HepG2 (cell line): ENCODE results near the gene SLC26A3. TPM values are rescaled to one million over a fixed set of nuclear protein-coding genes. Genes with fewer than 3 reads are reported as not detected.

Experiments used
- AKAP8 ChIP-seq: sonication (generic); formaldehyde crosslinking; IDR thresholded peaks from 2 replicates; pipeline ENCODE4 v1.5.1; 2020; ENCODE audit warnings: mild to moderate bottlenecking, missing genetic modification reagents
- ARNT2 ChIP-seq: sonication (generic); formaldehyde crosslinking; IDR thresholded peaks from 2 replicates; pipeline ENCODE4 v1.8.0; 2022; ENCODE audit warnings: mild to moderate bottlenecking, low read depth, missing genetic modification reagents, moderate library complexity
- ERF ChIP-seq: IDR thresholded peaks from 2 replicates; pipeline ENCODE4 v1.6.1; 2018; ENCODE audit warnings: missing biosample characterization, missing genetic modification reagents
- MED1 ChIP-seq: sonication (generic); formaldehyde crosslinking; IDR thresholded peaks from 2 replicates; pipeline ENCODE4 v1.4.0; 2020; ENCODE audit warnings: missing genetic modification reagents
- MIER2 ChIP-seq: IDR thresholded peaks from 2 replicates; pipeline ENCODE4 v1.6.1; 2016; ENCODE audit warnings: missing biosample characterization, missing genetic modification reagents
- NONO ChIP-seq, 2 experiments: fragments of 450-650 bp in 1 of 2; sonication (generic) in 1 of 2; formaldehyde crosslinking in 1 of 2; IDR thresholded peaks in 1 of 2; conservative IDR thresholded peaks in 1 of 2; 2 replicates each; pipeline versions ENCODE4 v1.6.1 to v1.8.0; 2017 to 2022; ENCODE audit warnings: mild to moderate bottlenecking in 1 of 2, missing genetic modification reagents in 1 of 2, moderate library complexity in 1 of 2
- RAD21 ChIP-seq: fragments of 450-650 bp; formaldehyde crosslinking; IDR thresholded peaks from 2 replicates; pipeline ENCODE4 v1.5.0; 2020; ENCODE audit warnings: mild to moderate bottlenecking
- RNF2 ChIP-seq: fragments of 450-650 bp; conservative IDR thresholded peaks from 2 replicates; pipeline ENCODE4 v1.6.1; 2016; ENCODE audit warnings: low read depth
- RXRA ChIP-seq: sonication (generic); formaldehyde crosslinking; IDR thresholded peaks from 2 replicates; pipeline ENCODE4 v1.5.1; 2020; ENCODE audit warnings: missing genetic modification reagents
- SP4 ChIP-seq: sonication (generic); formaldehyde crosslinking; IDR thresholded peaks from 2 replicates; pipeline ENCODE4 v1.8.1; 2023; ENCODE audit warnings: mild to moderate bottlenecking, missing genetic modification reagents
- TARDBP ChIP-seq: sonication (generic); formaldehyde crosslinking; IDR thresholded peaks from 2 replicates; pipeline ENCODE4 v1.8.0; 2022; ENCODE audit warnings: mild to moderate bottlenecking, missing genetic modification reagents
- ZMYM3 ChIP-seq: sonication (generic); formaldehyde crosslinking; IDR thresholded peaks from 2 replicates; pipeline ENCODE4 v1.5.1; 2020; ENCODE audit warnings: mild to moderate bottlenecking, missing genetic modification reagents
- ZNF232 ChIP-seq: sonication (generic); formaldehyde crosslinking; IDR thresholded peaks from 2 replicates; pipeline ENCODE4 v1.4.0; 2020; ENCODE audit warnings: missing genetic modification reagents, borderline replicate concordance
- ZNF329 ChIP-seq: sonication (generic); formaldehyde crosslinking; IDR thresholded peaks from 2 replicates; pipeline ENCODE4 v1.9.0; 2021; ENCODE audit warnings: low read depth, mild to moderate bottlenecking, missing genetic modification reagents
- ZNF331 ChIP-seq: sonication (generic); formaldehyde crosslinking; IDR thresholded peaks from 2 replicates; pipeline ENCODE4 v1.4.0; 2020; ENCODE audit warnings: missing genetic modification reagents
- ZNF354B ChIP-seq: sonication (generic); formaldehyde crosslinking; IDR thresholded peaks from 2 replicates; pipeline ENCODE4 v1.8.0; 2022; ENCODE audit warnings: mild to moderate bottlenecking, missing genetic modification reagents
- ZNF430 ChIP-seq: sonication (generic); formaldehyde crosslinking; IDR thresholded peaks from 2 replicates; pipeline ENCODE4 v1.9.0; 2021; ENCODE audit warnings: mild to moderate bottlenecking, missing genetic modification reagents
- ZNF709 ChIP-seq: sonication (generic); formaldehyde crosslinking; IDR thresholded peaks from 2 replicates; pipeline ENCODE4 v1.5.0; 2020; ENCODE audit warnings: mild to moderate bottlenecking, missing genetic modification reagents
- polyA plus RNA-seq, 8 experiments: library from polyadenylated mRNA; depleted of rRNA in 3 of 8; stranded (reverse) in 7 of 8; unstranded in 1 of 8; fragments of >200 nt; fragmentation: Illumina TruSeq in 4 of 8; extraction: Trizol in 4 of 8; gene quantifications; 2 replicates each; pipeline versions ENCODE4 v1.2.1 to v1.2.3, GENCODE V29; 2011 to 2016; ENCODE audit warnings: low read depth in 4 of 8, missing spikeins in 1 of 8, mixed read lengths in 1 of 8; ENCODE audit not compliant: insufficient read depth in 1 of 8
- total RNA-seq, 5 experiments: library from RNA; depleted of rRNA; stranded (reverse); fragments of >200 nt; fragmentation: Illumina TruSeq; extraction: Trizol; gene quantifications; 2 replicates each; pipeline ENCODE4 v1.2.3, GENCODE V29; 2016; ENCODE audit warnings: low read depth in 1 of 5
- TF ChIP-seq, protein P1 (sequence below): sonication (generic); formaldehyde crosslinking; IDR thresholded peaks from 2 replicates; pipeline ENCODE4 v1.8.1; 2023; ENCODE audit warnings: mild to moderate bottlenecking, moderate library complexity, missing genetic modification reagents
- TF ChIP-seq, protein P2 (sequence below): sonication (generic); formaldehyde crosslinking; IDR thresholded peaks from 2 replicates; pipeline ENCODE4 v1.4.0; 2020; ENCODE audit warnings: missing genetic modification reagents, mild to moderate bottlenecking, borderline replicate concordance
- TF ChIP-seq, protein P3 (sequence below): sonication (generic); formaldehyde crosslinking; IDR thresholded peaks from 2 replicates; pipeline ENCODE4 v1.4.0; 2020; ENCODE audit warnings: missing genetic modification reagents
- TF ChIP-seq, protein P4 (sequence below): sonication (generic); formaldehyde crosslinking; IDR thresholded peaks from 2 replicates; pipeline ENCODE4 v1.4.0; 2020; ENCODE audit warnings: missing genetic modification reagents, low read depth, mild to moderate bottlenecking, borderline replicate concordance
- TF ChIP-seq, protein P5 (sequence below): sonication (generic); formaldehyde crosslinking; IDR thresholded peaks from 2 replicates; pipeline ENCODE4 v1.8.0; 2022; ENCODE audit warnings: mild to moderate bottlenecking, missing genetic modification reagents

Gene SLC26A3
- total and polyA plus RNA-seq, 2 of the 13 experiments (the other 11 are each of a cell fraction or from before 2014, with no cell fraction given), result 0.11 to 0.30 TPM

DNA sequence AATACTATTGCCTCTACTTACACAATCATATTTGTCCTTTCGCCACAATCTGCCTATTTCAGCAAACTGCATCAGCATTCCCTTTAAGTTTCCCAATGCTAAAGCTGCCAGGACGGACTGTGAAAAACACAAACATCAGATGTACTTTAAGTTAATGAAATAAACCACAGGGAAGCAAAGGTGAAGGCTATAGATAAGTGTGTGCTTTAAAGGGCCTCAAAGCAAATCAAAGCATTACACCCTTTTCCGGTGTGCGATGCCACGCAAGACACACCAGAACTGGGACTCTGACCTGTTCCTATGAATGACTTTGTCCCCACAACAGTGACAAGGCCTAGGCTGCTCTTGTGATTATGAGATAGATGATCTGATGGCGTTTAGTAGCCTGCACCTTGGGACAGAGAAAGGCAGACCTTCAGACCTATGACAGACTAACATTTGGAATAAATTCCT, 23.4 kb downstream of the SLC26A3 start (continued):
- no peak for TF ChIP-seq ARNT2 (CRISPR knock-in tag)
- TF ChIP-seq, protein P1, sequence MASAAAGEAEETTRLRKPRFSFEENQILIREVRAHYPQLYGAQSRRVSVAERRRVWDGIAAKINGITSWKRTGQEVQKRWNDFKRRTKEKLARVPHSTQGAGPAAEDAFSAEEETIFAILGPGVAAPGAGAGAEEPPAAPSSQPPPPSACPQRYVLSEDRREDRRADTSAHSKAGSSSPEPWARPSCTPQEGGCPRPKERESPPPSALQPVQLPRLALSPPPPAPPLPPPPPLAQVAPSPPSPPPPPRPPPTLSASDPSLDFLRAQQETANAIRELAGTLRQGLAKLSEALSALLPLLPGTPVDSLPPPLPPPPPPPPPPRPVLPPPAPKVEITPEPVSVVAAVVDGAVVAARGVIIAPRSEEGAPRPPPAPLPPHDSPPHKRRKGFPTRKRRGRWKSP (CRISPR knock-in tag), result peak; percentile 81; the same call in 1 of the 2 replicates
- peak; percentile 74; the same call in 1 of the 2 replicates for TF ChIP-seq MIER2 (CRISPR knock-in tag)
- TF ChIP-seq AKAP8 (CRISPR knock-in tag), result peak; percentile 68; the same call in 1 of the 2 replicates
- 0 out of 2 replicates have a peak, but pooled peaks have one; percentile 10 for TF ChIP-seq RAD21 (CRISPR knock-in tag)
- peak; percentile 87; the same call in 1 of the 2 replicates for TF ChIP-seq ZNF331 (CRISPR knock-in tag)
- peak; percentile 66; the same call in 1 of the 2 replicates for TF ChIP-seq ZNF232 (CRISPR knock-in tag)
- TF ChIP-seq, protein P2, sequence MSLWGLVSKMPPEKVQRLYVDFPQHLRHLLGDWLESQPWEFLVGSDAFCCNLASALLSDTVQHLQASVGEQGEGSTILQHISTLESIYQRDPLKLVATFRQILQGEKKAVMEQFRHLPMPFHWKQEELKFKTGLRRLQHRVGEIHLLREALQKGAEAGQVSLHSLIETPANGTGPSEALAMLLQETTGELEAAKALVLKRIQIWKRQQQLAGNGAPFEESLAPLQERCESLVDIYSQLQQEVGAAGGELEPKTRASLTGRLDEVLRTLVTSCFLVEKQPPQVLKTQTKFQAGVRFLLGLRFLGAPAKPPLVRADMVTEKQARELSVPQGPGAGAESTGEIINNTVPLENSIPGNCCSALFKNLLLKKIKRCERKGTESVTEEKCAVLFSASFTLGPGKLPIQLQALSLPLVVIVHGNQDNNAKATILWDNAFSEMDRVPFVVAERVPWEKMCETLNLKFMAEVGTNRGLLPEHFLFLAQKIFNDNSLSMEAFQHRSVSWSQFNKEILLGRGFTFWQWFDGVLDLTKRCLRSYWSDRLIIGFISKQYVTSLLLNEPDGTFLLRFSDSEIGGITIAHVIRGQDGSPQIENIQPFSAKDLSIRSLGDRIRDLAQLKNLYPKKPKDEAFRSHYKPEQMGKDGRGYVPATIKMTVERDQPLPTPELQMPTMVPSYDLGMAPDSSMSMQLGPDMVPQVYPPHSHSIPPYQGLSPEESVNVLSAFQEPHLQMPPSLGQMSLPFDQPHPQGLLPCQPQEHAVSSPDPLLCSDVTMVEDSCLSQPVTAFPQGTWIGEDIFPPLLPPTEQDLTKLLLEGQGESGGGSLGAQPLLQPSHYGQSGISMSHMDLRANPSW, result peak; percentile 84; the same call in 1 of the 2 replicates
- TF ChIP-seq ZMYM3 (CRISPR knock-in tag), result peak; percentile 80
- TF ChIP-seq RNF2, result 0 out of 2 replicates have a peak, but pooled peaks have one; percentile 29
- TF ChIP-seq SP4, result 0 out of 2 replicates have a peak, but pooled peaks have one; percentile 21
- TF ChIP-seq ZNF354B (CRISPR knock-in tag), result no peak
- peak; percentile 99 for TF ChIP-seq MED1 (CRISPR knock-in tag)
- peak; percentile 84; the same call in 1 of the 2 replicates for TF ChIP-seq RXRA (CRISPR knock-in tag)
- peak; percentile 89 for TF ChIP-seq ZNF430 (CRISPR knock-in tag)
- peak; percentile 94 for TF ChIP-seq TARDBP (CRISPR knock-in tag)
- TF ChIP-seq, protein P3, sequence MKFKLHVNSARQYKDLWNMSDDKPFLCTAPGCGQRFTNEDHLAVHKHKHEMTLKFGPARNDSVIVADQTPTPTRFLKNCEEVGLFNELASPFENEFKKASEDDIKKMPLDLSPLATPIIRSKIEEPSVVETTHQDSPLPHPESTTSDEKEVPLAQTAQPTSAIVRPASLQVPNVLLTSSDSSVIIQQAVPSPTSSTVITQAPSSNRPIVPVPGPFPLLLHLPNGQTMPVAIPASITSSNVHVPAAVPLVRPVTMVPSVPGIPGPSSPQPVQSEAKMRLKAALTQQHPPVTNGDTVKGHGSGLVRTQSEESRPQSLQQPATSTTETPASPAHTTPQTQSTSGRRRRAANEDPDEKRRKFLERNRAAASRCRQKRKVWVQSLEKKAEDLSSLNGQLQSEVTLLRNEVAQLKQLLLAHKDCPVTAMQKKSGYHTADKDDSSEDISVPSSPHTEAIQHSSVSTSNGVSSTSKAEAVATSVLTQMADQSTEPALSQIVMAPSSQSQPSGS (CRISPR knock-in tag), result peak; percentile 78
- peak; percentile 95 for TF ChIP-seq ERF (CRISPR knock-in tag)
- TF ChIP-seq ZNF329 (CRISPR knock-in tag), result peak; percentile 39; the same call in 1 of the 2 replicates
- TF ChIP-seq ZNF709 (CRISPR knock-in tag), result peak; percentile 72; the same call in 1 of the 2 replicates
- TF ChIP-seq NONO (IDR thresholded peaks at IDR 0.05), result no peak
- peak; percentile 84 for TF ChIP-seq NONO (CRISPR knock-in tag; conservative IDR thresholded peaks at IDR 0.05)
- TF ChIP-seq, protein P4, sequence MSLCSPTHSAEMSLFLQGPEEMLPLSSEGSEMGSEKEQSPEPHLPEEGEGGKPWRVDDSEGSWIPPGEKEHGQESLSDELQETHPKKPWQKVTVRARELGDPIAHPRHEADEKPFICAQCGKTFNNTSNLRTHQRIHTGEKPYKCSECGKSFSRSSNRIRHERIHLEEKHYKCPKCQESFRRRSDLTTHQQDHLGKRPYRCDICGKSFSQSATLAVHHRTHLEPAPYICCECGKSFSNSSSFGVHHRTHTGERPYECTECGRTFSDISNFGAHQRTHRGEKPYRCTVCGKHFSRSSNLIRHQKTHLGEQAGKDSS (CRISPR knock-in tag), result 0 out of 2 replicates have a peak, but pooled peaks have one; percentile 38
- TF ChIP-seq, protein P5, sequence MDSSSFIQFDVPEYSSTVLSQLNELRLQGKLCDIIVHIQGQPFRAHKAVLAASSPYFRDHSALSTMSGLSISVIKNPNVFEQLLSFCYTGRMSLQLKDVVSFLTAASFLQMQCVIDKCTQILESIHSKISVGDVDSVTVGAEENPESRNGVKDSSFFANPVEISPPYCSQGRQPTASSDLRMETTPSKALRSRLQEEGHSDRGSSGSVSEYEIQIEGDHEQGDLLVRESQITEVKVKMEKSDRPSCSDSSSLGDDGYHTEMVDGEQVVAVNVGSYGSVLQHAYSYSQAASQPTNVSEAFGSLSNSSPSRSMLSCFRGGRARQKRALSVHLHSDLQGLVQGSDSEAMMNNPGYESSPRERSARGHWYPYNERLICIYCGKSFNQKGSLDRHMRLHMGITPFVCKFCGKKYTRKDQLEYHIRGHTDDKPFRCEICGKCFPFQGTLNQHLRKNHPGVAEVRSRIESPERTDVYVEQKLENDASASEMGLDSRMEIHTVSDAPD (CRISPR knock-in tag), result peak; percentile 85; the same call in 1 of the 2 replicates
